SH-SY5Y (cell line): ENCODE results near the gene WWOX.

Experiments
- GATA2 ChIP-seq: IDR thresholded peaks from 2 replicates; pipeline ENCODE4 v1.6.1; 2011; ENCODE audit warnings: mild to moderate bottlenecking, low read depth, low read length
- GATA3 ChIP-seq: IDR thresholded peaks from 2 replicates; pipeline ENCODE4 v1.6.1; 2011; ENCODE audit warnings: low read depth, mild to moderate bottlenecking, low read length, moderate library complexity

- TF ChIP-seq GATA2 (no peak), GATA3 (no peak)
These were observed 1115.8 kb downstream of the WWOX start for GRCh38 chr16:79215289-79215688.
